NCI-H748 (cell line): ENCODE results near the gene KBTBD4.
"Not testable (repeated sequence)": the region's sequence is repeated elsewhere in the genome, so short reads cannot be mapped to it uniquely, and the experiment has no call there.

Source experiments
- DNase-seq: peaks from one replicate; lab custom pipeline; 2025; ENCODE audit not compliant: unreplicated experiment; lab: John Stamatoyannopoulos, UW

KBTBD4 gene

DNA sequence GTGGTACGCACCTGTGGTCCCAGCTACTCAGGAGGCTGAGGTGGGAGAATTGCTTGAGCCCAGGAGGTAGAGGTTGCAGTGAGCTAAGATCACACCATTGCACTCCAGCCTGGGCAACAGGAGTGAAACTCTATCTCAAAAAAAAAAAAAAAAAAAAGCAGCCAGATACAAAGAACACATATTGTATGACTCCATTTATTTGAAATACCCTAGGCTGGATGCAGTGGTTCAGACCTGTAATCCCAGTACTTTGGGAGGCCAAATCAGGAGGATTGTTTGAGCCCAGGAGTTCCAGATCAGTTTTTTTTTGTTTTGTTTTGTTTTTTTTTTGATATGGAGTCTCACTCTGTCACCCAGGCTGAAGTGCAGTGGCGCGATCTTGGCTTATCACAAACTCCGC is 16.4 kb downstream of the KBTBD4 start:
- not testable (repeated sequence) for DNase-seq

DNA sequence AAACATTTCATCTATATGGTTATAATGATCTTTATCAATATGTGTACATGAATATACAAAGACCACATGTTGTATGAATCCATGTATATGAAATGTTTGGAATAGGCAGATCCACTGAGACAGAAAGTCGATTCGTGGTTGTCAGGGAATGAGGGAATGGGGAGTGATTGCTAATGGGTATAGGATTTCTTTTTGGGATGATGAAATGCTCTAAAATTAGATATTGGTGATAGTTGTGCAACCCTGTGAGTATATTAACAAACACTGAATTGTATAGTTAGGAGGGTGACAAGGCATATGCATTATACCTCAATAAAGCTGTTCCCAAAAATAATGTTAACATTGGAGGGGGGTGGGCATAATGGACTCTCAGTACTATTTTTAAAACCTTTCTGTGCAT is 18.3 kb downstream of the KBTBD4 start:
- no peak for DNase-seq

DNA sequence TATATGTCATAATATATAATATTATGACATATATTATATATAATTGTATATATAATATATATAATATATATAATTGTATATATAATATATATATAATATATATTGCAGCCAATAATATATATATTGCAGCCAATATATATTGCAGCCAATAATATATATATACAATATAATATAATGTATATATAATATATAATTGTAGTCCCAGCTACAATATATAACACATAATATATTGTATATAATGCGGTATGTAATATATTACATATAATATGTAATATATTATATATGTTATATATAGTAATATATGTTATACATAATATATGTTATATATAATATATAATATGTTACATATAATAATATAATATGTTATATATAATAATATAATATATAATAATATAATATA is 20.1 kb downstream of the KBTBD4 start:
- DNase-seq = no peak

DNA sequence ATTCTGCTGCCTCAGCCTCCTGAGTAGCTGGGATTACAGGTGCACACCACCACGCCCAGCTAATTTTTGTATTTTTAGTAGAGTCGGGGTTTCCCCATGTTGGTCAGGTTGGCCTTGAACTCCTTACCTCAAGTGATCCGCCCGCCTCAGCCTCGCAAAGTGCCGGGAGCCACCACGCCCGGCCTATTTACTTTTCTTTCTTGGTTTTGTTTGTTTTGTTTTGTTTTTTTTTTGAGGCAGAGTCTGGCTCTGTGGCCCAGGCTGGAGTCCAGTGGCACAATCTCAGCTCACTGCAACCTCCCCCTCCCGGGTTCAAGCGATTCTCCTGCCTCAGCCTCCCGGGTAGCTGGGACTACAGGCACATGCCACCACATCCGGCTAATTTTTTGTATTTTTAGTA is 21.8 kb downstream of the KBTBD4 start:
- DNase-seq = not testable (repeated sequence)

DNA sequence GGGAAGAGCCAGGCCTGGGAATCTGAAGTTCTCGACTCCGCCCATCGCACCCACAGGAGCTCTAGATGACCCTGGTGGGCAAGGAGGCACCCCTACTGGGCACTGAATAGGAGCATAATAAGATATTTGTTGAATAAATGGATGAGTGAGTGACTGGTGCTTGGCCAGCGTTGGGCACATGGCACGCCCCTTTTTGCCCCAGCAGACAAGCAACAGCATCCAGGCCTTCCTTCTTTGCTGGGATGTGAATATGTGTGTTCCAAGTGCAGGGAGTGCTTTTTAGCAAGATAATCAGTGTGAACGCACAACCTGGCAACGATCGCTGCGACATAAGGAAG is 25.4 kb downstream of the KBTBD4 start:
- DNase-seq = no peak

DNA sequence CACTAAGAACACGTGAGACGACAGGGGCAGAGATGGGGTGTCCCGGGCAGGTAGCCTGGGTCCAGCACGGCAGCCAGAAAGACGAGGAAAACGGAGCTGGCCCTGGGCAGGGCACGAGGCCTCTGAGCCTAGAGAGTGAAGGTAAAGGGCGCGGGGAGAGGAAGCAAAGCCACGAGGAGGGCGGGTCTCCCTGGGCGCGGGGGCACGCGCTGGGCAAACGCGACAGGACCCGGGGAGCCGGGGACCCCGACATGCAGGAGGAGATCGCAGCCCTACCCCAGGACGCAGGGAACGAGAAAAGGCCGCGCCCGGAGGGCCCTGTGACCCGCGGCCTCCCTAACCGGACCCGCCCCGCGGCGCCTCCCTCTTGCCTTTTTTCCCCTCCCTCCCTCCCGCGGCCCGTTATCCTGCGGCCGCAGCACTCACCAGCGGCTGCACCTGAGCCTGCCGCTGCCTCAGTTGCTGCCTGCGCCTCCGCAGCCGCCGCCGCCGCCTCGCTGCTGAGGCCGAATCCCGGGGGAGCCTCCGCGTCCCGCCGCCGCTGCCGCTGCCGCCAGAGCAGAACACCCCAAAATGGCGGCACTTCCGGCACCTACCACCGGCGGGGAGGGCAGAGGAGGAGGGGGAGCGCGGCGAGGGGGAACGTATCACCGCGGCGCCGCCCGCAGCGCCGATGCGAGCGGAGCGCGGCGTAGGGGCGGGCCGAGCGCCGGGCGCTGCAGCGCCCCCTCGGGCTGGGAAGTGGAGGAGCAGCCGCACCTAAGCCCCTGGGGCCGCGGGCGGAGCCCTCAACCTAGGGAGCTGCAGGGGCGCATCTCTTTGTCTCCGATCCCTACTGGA is 26.0 kb downstream of the KBTBD4 start, which contains the start of gene CELF1:
TSS of gene CELF1 (minus strand) at position 567 of the 840 bp plus-strand sequence. CDS start 53,609 bp downstream, outside the sequence.
- peak; percentile 94 for DNase-seq

DNA sequence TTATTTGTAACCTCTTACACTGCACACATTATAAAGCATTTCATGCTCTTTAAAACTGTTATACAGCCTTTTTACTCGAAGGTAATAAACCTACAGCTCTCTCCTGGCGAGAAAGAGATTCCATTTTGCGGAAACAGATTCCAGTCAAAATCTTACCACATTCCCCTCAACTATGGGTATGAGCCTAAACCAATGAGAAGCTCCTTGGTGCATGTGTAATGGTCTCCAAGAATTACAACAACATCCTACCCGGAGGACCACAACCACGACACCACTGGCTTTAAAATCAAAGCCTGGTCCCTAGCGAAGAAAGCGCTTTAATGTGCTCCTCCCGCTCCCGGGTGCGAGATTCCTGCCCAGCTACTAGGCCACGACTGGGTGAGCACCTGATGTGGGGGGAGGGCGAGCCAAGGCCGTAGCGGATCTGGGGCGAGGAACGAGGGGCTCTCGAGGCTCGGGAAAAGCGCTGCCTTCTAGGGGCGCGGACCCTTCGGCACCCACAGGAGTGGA is 26.7 kb downstream of the KBTBD4 start:
- DNase-seq = peak; percentile 46

DNA sequence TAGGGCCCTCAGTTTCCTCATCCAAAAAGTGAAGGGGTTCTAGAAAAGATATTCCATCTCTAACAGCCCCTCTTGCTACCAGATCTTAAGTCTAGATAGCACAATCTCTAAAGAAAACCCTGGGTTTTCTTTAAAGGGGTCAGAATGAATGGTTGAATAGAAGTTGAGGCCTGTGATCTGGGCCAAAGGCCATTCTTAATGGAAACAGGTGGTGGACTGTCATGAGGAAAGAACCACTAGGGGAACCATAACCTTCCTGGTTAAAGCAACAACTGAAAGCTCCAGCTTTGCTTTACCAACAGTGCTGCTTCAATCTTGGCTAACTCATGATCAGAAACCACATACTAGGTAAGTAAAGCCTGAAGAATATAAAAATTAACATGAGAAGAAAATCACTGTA is 27.7 kb downstream of the KBTBD4 start:
- DNase-seq = no peak

DNA sequence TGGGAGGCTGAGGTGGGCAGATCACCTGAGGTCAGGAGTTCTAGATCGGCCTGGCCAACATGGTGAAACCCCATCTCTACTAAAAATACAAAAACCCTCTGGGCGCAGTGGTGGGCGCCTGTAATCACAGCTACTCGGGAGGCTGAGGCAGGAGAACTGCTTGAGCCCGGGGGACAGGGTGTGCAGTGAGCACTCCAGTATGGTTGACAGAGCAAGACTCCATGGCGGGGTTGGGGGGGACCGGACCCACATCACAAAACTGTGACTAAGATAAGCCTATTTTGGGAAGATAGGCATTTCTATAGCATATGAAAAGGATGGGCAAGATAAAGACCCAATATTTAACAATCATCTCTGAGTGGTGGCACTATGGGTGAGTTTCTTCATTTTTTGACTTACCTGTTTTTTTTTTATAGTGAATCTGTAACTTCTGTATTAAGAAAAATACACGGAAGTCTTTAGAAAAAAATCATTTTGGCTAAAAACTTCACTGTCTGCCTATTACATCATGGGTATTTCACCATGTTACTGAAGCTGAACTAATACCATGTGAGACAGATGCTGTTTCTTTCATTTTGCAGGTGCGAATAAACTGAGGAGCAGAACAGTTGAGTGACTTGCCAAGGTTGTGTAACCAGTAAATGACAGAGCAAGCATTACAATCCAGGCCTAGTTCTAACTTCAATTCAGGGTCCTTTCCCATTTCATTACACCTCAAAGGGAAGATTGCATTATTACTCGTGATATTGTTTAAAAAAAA is 28.3 kb downstream of the KBTBD4 start:
- DNase-seq = no peak

DNA sequence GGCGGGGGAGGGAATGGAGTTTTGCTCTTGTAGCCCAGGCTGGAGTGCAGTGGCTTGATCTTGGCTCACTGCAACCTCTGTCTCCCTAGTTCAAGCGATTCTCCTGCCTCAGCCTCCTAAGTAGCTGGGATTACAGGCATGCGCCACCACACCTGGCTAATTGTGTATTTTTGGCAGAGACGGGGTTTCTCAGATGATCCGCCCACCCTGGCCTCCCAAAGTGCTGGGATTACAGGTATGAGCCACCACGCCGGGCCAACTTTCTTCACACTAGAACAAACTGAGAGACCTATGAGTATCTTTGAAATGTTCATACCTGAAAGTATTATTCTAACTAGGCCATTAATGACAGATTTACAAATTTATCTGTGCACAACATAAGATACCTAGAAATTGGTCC is 32.5 kb downstream of the KBTBD4 start:
- not testable (repeated sequence) for DNase-seq

DNA sequence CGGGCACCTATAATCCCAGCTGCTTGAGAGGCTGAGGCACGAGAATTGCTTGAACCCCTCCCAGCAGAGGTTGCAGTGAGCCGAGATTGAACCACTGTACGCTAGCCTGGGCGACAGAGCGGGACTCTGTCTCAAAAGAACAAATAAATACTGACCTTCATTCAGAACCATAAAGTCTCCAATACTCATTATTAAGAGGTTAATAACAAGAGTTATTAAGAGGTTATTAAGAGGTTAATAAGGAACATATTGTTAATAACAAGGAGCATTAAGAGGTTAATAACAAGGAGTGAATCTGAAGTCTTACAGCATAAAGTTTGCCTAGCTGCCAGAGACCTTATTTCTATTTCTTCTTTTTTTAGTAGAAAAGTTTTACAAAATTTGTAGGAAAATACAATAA is 33.5 kb downstream of the KBTBD4 start:
- DNase-seq = no peak

DNA sequence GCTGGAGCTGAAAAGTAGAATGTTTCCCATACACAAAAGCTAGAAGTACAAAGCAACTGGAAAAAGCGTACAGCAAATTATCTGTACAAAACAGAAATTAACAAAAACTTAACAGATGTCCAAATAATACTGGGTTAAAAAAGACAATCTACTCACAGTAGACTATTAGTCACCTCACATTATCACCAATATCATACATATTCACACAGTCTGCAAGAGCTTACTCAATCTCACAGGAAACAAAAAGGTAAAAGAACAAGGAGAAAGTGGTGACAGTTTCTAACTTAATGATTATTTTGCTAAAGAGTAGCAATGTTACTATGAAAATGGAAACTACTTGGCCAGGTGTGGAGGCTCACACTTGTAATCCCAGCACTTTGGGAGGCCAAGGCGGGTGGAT is 37.7 kb downstream of the KBTBD4 start:
- no peak for DNase-seq

DNA sequence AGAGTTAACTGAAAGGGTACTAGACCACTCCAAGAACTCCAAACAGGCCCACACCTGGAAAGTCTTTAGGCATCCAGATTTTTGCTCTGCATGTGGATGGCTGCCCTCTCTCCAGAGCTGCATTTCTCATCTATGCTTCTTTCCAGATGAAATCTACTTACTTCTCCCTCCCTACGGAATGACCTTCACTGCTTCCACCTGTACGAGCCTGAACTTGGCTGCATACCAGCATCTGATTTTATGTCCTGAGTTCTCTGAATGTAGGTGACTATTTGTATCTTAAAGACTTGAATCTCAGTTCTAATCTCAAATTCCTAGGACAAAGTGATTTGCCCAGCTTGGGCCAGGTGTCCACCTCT is 39.1 kb downstream of the KBTBD4 start:
- DNase-seq = no peak

DNA sequence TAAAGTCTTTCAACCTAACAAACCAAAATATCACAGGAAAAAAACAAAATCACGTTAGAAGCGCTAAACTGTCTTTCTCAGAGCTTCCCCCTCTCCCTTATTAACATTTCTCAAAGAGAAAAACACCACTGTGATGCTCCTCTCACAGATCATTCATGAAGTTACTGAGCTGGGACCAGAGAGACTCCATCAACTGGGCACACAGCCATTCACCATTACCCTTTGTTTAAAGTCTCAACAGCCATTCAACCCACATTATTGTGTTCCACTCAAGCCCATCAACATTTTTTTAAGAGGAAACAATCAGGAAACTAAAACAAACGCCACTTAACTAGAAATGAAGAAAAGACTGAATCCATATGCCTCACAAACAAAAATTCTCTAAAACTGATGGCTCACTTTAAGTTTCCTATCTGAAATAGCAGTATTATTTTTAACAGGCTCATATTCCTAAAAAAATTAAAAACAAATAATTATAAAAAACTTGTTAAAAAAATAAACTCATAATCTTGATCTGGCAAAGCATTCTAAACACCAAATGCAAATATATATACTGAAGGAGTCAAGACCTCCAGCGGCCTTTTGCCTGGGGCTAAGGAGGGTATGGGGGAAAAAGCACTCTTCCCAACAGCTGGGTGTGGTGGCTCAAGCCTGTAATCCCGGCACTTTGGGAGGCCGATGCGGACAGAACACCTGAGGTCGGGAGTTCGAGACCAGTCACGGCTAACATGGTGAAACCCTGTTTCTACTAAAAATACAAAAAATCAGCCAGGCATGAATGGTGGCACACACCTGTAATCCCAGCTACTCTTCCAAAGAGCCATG is 39.8 kb downstream of the KBTBD4 start:
- peak; percentile 72 for DNase-seq

DNA sequence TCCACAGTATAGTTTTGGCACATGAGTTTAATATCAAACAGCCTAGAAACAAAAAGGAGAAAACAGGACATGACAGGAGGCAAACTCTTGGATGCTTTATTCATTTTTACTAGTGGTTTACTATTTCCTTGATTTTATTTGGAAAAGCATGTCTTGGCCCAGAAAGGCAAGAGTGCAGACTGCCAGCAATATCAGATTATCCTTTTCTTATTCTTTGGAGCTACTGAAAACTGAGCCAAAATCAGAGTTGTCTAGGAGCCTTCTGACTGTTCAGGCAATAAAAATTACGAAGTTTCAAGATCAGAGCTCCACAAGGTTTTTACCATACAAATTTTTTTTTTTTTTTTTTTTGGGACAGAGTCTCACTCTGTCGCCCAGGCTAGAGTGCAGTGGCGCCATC is 41.9 kb downstream of the KBTBD4 start:
- DNase-seq = no peak

DNA sequence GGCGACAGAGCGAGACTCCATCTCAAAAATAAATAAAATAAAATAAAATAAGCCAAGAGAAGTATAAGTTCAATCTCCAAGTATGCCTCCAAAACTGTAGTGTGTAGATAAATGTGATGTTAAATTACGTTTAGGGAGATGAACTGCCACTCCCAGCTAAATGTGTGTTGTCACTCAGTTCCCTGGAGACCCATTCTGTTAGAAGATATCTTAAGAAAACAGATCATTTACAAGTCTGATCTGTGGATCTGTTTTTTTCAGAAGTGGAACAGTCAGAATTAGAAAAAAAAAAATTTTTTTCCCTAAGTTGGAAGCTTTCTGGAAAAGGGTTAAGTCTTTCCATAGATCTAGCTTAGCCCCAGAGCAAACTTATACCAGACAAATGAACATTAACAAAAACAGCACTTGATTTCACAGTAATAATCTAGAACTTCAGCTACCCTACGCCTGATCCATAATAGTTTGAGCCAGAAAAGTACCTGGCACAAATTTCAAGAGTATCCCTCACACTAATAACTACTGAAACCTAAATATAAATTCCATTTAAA is 44.0 kb downstream of the KBTBD4 start:
- DNase-seq = no peak

DNA sequence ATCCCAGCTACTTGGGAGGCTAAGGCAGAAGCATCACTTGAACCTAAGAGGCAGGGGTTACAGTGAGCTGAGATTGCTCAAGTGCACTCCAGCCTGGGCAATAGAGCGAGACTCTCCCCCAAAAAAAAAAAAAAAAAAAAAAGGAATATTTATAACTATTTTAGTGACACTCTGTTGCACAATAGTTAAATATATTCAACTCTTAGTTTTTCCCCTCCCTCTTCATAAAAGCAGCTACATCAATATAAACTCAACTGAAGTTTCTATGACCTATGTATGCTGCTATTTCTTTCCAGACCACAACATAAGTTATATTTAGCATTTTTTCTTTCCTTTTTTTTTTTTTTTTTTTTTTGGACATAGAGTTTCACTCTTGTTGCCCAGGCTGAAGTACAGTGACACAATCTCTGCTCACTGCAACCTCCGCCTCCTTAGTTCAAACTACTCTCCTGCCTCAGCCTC is 45.0 kb downstream of the KBTBD4 start:
- no peak for DNase-seq

DNA sequence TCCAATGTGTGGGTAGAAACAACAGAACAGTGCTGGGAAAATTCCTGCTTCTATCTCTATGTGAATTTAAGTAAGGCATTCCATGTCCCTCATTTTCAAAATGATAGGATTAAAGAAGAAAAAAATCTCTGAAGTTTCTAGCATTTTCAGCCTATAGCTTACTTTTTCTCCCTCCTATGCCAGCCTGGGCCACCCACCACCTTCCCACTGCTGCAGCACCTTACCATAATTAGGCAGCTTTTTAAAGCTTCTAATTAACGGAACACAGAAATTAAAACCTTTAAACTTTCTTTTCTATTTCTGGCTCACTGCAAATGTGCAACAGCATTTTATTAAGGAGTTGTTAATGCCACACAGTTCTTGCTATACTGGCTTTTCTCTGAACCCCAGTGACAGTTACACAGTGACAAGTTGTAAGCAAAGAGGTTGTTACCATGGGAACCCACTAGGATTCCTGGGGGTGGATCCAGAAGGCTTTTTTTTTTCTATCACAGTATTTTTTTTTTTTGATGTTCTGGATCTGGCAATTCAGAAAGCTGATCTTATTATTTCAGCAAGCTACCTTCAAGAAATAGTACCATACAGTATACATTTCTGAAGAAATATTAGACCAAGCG is 46.1 kb downstream of the KBTBD4 start:
- DNase-seq = no peak

DNA sequence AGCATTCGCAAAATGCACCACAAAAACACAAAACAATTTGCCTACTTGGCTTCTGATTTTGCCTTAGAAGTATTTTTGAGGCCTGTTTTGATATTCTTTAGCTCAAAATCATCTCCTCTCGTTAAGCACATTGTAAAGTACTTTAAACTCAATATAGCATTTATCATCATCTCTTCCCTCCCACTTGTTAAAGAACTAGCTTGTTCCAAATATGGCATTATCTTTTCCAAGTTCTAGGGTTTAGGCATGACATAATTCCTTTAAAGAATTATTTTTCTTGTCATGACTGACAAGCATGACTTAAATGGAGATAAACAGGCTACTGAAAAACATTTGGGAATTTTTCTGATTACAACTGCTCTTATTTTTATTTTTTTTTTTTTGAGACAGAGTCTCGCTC is 47.1 kb downstream of the KBTBD4 start:
- no peak for DNase-seq

DNA sequence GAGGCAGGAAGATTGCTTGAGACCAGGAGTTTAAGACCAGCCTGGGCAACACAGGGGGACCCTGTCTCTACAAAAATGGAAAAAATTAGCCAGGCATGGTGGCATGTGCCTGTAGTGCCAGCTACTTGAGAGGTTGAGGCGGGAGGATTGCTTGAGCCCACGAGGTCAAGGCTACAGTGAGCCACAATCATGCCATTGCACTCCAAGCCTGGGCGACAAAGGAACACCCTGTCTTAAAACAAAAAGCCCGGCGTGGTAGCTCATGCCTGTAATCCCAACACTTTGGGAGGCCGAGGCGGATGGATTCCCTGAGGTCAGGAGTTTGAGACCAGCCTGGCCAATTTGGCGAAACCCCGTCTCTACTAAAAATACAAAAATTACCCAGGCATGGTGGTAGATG is 48.0 kb downstream of the KBTBD4 start:
- not testable (repeated sequence) for DNase-seq

DNA sequence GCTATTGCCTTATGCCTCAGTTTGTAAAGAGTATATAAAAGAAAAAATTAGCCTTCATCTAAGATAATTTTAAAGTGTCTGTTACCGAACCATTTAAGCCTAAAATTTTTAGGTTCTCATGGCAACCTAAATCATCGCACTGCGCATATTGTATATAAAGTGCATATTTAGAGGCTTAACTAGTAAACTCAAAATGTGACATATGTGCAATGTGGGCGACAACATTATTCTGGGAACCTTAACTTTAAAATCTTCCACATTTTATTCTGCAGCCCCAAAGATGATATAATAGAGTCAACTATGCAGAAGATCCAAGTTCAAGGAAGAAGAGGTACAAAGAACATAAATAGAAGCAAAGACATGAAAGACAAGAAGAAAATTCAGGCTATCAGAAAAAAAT is 48.8 kb downstream of the KBTBD4 start:
- DNase-seq = no peak
